HG02588 (cell line): Measurements from ENCODE around the gene CIB1.

ENCODE experiments used
- ATAC-seq: cut with Tn5 transposase; IDR thresholded peaks from one replicate; pipeline ENCODE4 v1.9.1; 2021; ENCODE audit warnings: mild to moderate bottlenecking, moderate library complexity; ENCODE audit not compliant: unreplicated experiment

CIB1 gene

DNA sequence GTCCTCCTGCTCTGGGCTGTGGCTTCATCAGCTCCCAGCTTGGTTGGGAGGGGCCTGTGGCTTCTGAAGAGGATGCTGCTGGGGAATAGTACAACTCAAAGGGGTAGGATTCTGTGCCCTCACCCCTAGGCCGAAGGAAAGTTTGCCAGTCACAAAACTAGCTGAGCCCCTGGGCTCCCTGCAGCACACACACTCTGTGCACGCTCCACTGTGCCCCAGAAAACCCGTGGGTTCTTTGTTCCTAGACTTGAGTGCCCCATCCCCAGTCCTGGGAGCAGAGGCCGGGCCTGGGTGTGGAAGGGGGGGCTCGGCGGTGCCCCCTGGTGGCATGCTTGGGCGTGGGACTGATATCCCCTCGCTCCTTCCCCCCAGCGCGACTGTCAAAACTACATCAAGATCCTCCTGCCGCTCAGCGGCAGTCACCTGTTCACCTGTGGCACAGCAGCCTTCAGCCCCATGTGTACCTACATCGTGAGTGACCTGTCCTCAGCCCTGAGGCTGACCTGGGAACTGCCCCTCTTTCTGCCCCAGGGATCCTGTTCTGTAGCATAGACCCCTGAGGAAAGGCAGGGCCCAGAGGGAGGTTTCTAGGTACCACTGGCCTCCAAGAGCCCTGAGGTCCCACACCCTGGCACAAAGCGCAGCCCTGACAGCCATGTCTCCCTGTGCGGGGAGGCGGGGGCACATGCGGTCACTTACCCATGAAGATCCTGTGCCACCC is 14.2 kb downstream of the CIB1 start:
- ATAC-seq, result no peak

DNA sequence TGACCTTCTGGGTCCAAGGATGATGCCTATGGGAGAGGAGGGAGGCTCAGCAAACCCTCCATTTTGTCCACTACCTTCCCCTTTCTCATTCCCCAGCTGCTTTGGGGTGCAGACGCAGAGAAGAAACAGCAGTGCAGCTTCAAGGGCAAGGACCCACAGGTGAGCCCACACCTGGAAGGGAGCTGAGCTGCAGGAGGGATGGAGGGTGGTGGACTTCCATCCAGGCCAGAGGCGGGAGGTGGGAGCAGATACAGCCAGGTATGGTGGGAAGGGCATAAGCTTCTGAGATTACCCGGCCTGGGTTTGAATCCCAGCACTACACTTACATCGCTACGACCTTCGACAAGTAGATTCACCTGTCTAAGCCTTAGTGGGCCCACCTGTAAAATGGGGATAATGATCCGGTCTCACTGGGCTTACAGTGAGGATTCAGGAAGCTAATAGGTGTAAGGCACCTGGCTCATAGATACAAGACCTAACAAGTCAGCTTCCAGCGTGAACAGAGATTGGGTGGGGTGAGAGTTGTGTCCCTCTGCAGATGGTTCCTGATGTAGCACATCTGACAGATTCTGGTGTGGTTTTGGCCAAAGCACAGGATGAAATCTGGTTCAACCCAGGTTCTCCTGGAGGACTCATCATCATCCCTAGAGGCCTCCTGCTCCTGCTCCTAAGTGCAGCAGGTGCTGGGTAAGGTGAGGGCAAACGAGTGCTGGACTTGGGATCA is 15.9 kb downstream of the CIB1 start:
- no peak for ATAC-seq

DNA sequence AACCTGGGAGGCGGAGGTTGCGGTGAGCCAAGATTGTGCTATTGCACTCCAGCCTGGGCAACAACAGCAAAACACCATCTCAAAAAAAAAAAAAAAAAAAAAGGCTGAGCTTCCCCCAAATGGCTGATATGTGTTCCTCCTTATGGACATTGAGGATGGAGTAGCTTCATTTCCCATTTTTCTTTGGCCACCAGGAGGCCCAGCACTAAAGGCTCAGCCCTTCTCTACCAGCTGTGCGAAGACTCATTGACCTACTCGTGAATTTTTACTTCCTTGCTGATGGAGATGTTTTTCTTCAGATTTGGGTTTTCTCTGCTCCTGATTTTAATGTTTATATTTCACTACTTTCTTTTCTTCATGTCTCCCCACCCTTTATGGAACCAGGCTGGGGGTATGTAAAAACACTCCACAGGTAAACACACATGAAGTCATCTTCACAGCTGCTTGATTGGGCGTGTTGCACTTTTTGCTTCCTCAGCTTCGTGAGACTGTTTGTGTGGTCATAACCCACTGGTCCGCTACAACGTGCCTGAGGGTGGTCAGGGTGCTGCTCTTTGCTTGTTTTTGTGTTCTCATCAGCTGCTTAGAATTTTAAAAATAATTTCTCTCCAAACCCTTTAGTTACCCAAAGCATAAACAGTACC is 19.1 kb downstream of the CIB1 start:
- ATAC-seq, result no peak

DNA sequence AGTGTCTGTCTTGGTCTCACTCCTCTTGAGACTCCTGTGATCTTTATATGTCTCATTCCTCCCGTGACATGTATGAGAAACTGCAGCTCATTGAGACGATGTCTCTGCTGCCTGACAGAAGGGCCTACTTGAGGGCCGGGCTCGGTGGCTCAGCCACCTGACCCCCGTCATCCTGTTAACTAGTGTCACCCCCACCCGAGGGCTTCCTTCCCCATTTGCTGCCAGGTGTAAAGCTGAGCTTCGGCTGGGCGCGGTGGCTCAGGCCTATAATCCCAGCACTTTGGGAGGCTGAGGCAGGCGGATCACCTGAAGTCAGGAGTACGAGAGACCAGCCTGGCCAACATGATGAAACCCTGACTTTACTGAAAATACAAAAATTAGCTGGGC is 19.9 kb downstream of the CIB1 start:
- ATAC-seq, result no peak

DNA sequence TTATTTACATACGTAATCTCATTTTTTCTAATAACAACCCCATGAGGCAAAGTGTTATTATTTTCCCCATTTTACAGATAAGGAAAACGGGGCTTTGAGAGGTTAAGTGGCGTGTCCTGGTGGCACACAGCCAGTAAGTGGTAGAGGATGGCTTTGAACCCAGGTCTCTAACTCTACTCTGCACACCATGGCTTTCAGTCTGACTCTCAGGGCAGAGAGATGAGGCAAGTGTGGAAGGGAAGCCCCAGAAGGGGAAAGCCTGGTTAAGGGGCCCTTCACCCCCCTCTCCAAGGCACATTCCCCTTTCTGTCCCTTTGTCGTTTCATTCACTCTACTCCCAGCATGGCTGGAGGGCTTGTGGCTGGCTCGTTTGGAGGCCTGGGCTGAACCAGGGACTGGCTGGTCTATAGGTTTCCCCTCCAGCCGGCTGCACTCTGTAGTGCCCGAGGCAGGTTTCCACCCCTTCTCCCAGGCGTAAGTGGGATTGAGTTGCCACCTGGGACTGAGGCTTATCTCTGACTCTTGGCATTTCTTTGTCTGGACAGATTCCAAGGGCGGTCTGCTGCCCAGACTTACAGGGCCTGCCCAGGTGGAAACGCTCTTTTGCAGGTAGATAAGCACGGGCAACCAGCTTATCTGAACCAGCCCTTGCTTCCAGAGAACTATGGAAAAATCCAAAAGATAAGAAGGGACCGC is 20.5 kb downstream of the CIB1 start:
- ATAC-seq, result no peak

DNA sequence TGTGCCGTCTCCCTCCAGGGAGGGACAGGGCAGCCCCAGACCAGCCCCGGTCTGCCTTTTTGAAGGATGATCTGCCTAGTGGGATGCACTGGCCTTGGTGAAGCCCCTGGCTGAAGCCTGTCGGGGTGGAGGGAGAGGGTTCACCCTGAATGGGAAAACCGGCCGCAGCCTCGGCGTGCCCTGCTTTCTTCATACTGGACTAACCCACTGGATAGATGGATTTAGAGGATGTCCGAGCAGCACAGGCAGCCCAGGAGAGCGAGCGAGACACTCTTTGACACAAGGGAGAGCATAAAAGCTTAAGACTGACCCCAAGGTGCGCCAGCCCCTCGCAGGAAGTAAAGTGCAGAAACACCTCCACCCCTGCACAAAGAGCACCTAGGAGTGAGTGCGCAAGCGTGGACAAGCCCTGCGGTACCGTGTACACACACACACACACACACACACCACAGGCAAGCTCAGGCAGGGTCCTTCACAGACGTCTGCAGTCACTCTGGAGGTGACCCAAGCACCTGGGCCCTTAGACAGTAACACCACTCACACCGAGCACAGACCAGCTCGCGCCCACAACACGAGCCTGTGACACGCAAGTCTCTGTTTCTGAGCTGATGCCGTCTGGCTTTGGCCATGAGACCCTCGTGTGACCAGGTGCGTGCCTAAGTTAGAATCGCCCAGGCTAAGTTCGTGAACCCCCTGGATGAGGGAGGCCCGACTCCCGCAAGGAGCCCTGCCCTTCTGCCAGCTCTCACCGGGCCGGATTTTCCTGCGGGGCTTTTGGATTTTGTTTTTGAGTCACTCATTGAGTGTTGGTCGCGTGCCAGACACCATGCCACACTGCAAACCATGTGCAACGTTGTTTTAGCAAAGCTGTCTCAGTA is 21.3 kb downstream of the CIB1 start:
- ATAC-seq, result no peak

DNA sequence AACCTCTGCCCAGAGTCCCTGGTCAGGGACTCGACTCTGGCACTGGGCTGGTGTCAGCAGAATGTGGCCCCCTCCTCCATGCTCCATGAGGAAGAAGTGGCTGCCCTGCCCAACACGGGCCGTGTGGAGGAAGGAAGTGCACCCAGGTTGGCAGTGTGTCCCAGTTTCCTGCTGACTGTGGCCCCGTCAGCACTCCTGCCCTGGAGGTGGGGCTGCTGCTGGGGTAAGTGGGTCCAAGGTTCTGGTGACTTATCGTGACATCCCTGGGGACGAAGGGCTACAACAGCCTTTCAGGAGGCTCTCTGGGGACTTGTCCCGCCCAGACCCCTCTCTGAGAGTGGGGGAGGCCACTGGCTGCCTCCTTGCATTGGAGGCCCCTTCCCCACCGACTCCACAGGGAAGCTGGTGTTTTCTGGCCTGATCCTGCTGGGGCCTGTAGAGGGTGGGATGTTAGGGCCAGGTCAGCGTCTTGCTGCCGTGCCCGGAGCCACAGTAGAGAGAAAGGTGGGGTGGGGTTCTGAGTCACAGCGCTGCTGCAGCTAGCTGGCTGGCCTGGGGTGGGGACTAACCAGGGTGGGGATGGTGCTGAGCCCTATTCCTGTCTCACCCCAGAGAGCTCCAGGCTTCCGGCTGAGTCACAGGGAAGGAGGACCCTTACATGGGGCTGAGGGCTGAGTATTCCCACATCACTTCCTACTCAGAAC is 22.1 kb downstream of the CIB1 start:
- ATAC-seq, result no peak

DNA sequence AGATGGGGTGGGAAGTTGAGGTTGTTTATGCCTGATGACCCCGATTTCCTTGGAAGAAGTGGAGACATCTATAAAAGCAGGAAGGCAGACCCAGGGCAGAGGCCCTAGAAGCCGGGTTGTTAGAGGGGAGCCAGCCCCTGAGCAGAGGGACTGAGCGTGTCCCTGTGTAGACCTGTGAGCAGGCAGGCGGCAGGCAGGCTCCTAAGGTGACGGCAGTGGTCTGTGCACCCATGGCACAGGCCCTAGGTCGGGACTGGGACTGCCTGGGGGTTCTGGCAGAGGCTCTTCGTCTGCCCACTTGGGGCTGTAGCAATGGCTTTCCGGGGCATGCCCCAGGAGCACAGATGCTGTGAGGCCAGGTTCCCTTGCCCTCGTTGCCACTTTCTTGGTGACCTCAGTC is 22.7 kb downstream of the CIB1 start:
- ATAC-seq, result no peak

DNA sequence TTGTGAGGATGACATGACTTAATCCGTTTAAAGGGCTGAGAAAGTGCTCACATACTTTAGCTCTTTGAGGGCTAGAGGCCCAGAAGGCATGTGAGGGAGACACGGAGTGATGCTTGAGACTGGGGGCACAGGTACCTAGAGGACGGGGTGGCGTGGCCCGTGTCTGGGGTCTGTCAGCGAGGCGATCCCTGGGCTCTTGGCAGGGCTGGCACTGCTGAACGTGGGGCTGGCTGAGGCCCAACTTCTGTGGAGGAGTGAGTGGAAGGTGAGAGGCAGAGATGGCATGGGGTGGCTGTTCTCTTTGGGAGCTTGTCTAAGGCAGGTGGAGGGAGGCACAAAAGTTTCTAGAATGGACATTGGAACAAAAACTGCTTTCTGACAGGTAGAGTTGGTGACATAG is 23.1 kb downstream of the CIB1 start:
- ATAC-seq, result no peak

DNA sequence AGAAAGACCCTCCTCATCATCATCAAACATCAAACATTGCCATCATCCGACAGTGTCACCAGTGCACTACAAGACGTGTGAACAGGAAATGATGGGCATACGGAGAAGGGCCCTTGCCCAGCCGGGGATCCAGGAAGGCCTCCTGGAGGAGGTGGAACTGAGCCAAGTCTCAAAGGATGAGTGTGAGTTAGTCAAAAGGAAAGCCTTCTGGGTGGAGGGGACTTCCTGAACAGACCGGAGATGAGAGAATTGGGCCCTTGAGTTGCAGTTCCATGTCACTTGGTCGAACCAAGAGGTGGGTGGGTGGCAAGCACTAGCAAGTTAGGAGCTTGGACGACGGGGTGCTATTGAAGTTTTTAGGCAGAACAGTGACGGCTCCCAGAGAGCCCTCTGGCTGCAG is 24.1 kb downstream of the CIB1 start:
- ATAC-seq, result peak; percentile 51

DNA sequence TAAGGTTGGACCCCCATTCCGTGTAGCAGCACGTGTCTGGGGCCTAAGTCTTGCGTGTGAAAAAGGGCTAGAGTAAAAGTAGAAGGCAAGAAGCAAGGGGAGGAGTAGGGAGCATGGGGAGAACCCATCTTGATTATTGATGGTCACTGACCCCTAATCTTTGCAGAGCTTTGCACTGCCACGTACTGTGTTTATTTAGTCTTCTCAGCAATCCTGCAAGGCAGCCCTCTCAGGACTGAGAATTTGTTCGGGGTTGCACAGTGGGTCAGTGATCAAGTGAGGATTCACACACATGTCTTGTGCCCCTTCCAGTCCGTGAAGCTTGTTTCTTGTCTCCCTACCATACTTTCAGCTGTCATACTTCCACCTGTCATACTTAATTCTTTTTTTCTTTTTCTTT is 25.4 kb downstream of the CIB1 start:
- no peak for ATAC-seq

DNA sequence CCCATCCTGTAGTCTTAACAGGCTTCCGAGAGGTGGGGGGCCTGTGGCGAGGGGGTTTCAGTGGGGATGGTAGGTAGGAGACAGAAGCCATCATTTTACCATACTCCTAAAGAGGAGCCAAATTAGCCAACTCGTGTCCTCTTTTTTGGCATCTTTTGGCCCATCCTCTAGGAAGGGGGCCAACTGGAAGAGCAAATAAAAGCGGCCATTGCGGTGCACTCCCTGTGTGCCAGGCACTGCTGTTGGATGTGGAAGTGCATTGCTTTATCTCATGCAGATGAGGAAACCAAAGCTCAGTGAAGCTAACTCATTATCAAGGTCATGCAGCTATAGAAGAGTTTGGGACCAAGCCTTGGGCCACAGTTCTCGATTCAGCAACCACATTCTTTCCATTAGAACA is 26.5 kb downstream of the CIB1 start:
- no peak for ATAC-seq

DNA sequence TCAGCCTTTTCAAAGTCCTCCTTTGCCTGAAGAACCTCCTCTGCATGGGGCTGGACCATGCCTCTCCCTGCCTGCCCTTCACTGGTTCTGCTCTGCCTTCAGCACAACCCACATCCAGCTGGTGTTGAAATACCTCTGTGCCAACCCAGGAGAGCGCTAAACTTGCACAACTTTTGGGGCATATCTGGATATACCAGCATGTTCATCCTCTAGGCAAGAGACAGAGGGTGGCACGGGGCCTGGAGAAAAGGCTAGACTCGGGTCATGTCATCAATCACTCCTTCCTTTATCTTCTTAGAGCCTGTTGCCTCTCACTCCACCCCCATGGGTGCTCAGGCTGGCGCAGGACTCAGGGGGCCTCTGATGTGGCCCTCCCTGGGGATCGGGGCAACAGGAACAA is 27.9 kb downstream of the CIB1 start:
- ATAC-seq, result no peak

DNA sequence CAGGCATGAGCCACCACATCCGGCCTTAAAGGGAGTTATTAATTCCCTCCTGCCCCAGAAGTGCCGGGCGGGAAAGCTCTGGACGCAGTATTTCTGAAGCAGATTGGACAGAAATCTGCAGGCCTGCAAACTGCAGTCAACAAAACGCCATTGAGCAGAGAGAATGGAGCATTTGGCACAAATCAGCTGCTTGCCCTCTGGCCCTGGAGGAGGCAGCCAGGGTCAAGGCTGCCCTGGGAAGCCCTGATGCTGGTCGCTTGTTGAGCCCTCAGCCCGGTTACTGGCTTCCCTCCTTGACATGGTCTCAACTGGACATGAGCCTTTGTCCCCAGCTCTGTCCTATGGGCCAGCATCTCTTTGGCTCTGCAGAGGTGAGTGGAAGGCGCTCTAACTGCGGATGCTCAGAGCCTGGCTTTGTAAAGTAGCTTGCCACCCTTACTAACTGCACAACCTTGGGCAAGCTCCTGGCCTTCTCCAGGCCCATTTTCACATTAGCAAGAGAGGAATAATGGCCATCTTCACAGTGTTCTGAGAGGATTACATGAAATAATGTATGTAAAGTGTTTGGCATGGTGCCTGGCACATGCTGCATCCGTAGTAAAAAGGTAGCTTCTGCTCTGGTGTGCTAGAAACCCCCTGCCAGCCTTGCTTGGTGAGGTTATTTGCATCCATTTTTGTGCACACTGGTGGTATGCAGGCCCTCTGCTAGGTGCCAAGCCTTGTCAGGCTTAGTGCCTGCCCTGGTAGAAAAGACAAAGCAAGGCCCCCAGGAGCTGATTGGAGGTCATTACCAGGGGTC is 28.5 kb downstream of the CIB1 start:
- ATAC-seq, result no peak

DNA sequence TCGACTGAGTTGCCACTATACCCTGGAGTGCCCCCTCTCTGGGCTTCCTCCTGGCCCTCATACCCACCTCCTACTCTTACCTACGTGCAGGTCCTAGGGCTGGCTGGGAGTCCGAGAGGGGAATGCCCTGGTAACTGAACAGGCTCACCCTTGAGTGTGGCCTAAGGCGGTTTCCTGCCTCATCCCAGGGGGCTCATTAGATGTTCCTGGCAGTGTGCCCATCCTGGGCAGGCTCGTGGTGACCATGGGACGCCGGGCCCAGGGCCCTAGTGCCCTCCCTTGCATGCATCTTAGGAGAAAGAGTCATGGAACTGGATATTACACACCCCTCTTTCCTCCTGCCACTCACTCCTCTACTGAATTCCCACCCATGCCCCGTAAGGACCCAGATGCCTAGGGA is 29.8 kb downstream of the CIB1 start:
- no peak for ATAC-seq

DNA sequence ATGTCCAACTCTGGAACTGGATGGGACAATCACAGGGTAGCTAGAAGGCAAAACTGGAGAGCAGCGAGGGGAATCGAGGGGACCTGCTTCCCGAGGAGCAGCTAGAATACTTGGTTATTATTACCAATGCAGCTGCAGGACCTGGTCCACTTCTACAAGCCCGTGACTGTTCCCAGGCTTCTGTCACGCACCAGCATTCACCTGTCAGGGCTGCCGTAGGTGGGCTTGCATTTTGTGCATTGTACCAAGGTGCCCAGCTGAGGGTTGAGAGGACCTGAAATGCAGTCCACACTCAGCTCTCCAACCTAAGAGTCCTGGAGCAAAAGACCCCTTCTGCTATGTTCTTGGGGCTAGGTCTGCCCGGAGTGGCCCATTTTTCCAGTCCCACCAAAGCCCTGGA is 30.3 kb downstream of the CIB1 start:
- no peak for ATAC-seq

DNA sequence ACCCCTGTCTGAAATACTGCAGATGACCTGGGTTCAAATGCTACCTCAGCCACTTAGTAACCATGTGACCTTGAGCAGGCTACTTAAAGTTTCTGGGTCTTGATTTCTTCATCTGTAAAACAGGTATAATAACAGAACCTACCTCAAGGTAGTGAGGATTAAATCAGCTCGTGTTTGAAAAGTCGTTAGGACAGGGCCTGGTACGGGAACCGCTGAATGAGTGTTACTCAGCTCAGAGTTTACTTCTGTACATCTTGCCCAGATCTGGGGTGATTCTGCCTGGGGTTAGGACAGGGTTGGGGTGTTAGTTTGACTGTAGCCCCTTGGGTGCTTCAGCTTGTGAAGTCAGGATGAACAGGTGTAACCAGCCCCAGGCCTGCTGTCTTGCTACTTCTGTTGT is 30.8 kb downstream of the CIB1 start:
- no peak for ATAC-seq

DNA sequence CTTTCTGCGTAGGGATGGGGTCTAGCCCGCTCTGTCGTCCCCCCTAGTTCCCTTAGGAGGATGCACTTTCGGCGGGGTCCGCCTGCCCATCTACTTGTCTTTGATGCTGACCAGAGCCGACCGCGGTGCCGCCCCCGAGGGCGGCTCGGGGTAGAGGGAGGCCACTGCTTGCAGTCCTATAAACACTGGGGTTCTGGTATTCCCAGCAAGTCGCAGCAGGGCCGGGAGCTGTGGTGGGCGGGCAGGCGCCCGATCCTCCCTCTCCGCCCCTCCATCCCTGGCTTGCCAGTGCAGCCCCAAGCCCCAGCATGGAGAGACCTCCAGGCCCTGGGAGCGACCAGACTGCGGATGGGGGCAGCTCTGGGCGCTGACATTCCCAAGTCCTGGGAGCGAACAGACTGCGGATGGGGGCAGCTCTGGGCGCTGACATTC is 31.8 kb downstream of the CIB1 start:
- ATAC-seq, result no peak
